Measurements from ENCODE around the gene DGKI. TPM values are rescaled to one million over a fixed set of nuclear protein-coding genes. Genes with fewer than 3 reads are reported as not detected.

DGKI gene
- total and polyA plus RNA-seq, 2 donors (not counting 1 experiment from before 2014, with no cell fraction given) = not detected

DNA sequence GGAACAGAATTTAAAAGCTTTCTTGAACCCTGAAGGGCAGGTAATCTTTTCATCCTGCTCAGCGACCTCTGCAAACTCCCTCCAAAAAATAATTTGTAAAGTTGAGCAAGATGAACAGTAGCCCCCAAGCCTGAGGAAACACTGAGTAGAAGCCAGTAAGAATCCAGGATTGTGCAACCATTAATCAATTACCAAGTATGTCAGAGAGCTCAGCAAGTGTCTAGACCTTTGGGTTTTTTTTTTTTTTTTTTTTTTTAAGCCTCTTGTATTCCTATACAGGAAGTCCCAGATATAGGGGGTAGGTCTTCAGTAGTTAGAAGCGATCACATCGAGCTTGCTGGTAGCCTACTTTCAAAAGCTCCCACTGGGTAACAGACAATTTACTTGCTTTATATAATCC lies 155.2 kb downstream of the DGKI start:
- intact Hi-C loops (cut with micrococcal nuclease) = no loop called here
- DNase-seq (no peak), ATAC-seq (ENCODE audit: low read depth) (no peak)
- H3K9me3 ChIP-seq (ENCODE audit: control extremely low read depth in 1 of 3, control insufficient read depth in 2 of 3, insufficient read depth in 1 of 3, low read length in 2 of 3) = no peaks in the 10 kb centered on the region
- no peak overlapping the region for H3K4me2 ChIP-seq (replicated peaks; ENCODE audit: low read depth, low read length, poor library complexity, severe bottlenecking)
- H3K4me3 ChIP-seq (ENCODE audit: control extremely low read depth in 1 of 5, extremely low read depth in 1 of 5, insufficient read depth in 1 of 5, low read depth in 2 of 5, low read length in 4 of 5) = no peak overlapping the region
- CTCF ChIA-PET = no interaction called here
- H3K4me1 Mint-ChIP-seq = no peaks in the 10 kb centered on the region
- no peak for TF ChIP-seq EZH2 (IDR thresholded peaks at IDR 0.05; ENCODE audit: borderline replicate concordance, insufficient read depth, low read depth, low read length, poor library complexity, severe bottlenecking)
- TF ChIP-seq, protein P1, sequence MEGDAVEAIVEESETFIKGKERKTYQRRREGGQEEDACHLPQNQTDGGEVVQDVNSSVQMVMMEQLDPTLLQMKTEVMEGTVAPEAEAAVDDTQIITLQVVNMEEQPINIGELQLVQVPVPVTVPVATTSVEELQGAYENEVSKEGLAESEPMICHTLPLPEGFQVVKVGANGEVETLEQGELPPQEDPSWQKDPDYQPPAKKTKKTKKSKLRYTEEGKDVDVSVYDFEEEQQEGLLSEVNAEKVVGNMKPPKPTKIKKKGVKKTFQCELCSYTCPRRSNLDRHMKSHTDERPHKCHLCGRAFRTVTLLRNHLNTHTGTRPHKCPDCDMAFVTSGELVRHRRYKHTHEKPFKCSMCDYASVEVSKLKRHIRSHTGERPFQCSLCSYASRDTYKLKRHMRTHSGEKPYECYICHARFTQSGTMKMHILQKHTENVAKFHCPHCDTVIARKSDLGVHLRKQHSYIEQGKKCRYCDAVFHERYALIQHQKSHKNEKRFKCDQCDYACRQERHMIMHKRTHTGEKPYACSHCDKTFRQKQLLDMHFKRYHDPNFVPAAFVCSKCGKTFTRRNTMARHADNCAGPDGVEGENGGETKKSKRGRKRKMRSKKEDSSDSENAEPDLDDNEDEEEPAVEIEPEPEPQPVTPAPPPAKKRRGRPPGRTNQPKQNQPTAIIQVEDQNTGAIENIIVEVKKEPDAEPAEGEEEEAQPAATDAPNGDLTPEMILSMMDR (IDR thresholded peaks at IDR 0.05) = no peak
- H3K27ac ChIP-seq (ENCODE audit: low read length in 2 of 2) = no peak overlapping the region
- H3K27me3 ChIP-seq (replicated peaks in 1 of 4; ENCODE audit: control extremely low read depth in 1 of 4, control insufficient read depth in 3 of 4, insufficient read depth in 4 of 4, low read length in 3 of 4) = peaks cover 0 to 4% (median 0%) of the 10 kb centered on the region in 4 experiments
- no peaks in the 10 kb centered on the region for H3K36me3 ChIP-seq (replicated peaks in 1 of 2; ENCODE audit: control extremely low read depth in 1 of 2, control insufficient read depth in 1 of 2, extremely low read depth in 1 of 2, insufficient read depth in 2 of 2, low read length in 1 of 2)
- H3K4me3 Mint-ChIP-seq = no peak overlapping the region
- H3K4me1 ChIP-seq (ENCODE audit: control insufficient read depth in 2 of 2, insufficient read depth in 2 of 2, low read length in 2 of 2) = no peaks in the 10 kb centered on the region
- POLR2A ChIA-PET = no interaction called here
- H3K9ac ChIP-seq (ENCODE audit: low read length) = no peak overlapping the region
- H3K27ac Mint-ChIP-seq = no peak overlapping the region
- peaks cover 7% of the 10 kb centered on the region for H3K27me3 Mint-ChIP-seq
- H4K20me1 ChIP-seq (ENCODE audit: control insufficient read depth, insufficient read depth, low read length, poor library complexity, severe bottlenecking) = no peaks in the 10 kb centered on the region
- no peaks in the 10 kb centered on the region for H3K79me2 ChIP-seq (ENCODE audit: control insufficient read depth, insufficient read depth, low read length)
- H3K9me3 Mint-ChIP-seq (ENCODE audit: insufficient read depth) = no peaks in the 10 kb centered on the region
- H2AFZ ChIP-seq (ENCODE audit: insufficient read depth, low read depth, low read length, poor library complexity, severe bottlenecking) = no peak overlapping the region
- no CpG with 5 or more reads among the region's 3 CpGs for WGBS (ENCODE audit: insufficient coverage)

DNA sequence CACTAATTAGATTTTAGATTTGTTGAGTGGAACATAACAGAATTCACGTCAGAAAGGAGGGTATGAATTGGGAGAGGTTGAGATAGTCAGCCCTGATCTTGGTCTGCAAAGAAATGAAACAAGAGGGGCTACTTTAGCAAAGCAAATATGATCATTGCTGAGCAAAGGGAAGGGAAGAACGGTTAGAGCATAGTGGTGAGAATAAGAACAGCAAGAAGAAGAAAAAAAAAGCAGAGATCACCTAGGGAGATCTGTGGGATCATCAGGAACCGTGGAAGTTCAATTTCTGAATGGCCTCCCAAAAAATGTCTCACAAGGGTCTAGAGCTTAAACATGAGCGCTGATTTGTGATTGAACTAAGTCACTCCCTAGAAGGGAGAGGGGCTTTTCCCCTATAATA lies 156.1 kb downstream of the DGKI start:
- no peak for ATAC-seq (ENCODE audit: low read depth)
- no peak overlapping the region for H3K4me2 ChIP-seq (replicated peaks; ENCODE audit: low read depth, low read length, poor library complexity, severe bottlenecking)
- no peak for DNase-seq
- H3K27ac Mint-ChIP-seq = no peak overlapping the region
- H3K36me3 ChIP-seq (replicated peaks in 1 of 2; ENCODE audit: control extremely low read depth in 1 of 2, control insufficient read depth in 1 of 2, extremely low read depth in 1 of 2, insufficient read depth in 2 of 2, low read length in 1 of 2) = no peaks in the 10 kb centered on the region
- TF ChIP-seq, protein P1 (IDR thresholded peaks at IDR 0.05) = no peak
- TF ChIP-seq EZH2 (IDR thresholded peaks at IDR 0.05; ENCODE audit: borderline replicate concordance, insufficient read depth, low read depth, low read length, poor library complexity, severe bottlenecking) = no peak
- H3K4me1 Mint-ChIP-seq = no peaks in the 10 kb centered on the region
- no peak overlapping the region for H3K9ac ChIP-seq (ENCODE audit: low read length)
- WGBS (ENCODE audit: insufficient coverage) = 66% methylated on average over 3 of the region's 4 CpGs
- no peaks in the 10 kb centered on the region for H3K4me1 ChIP-seq (ENCODE audit: control insufficient read depth in 2 of 2, insufficient read depth in 2 of 2, low read length in 2 of 2)
- H3K4me3 Mint-ChIP-seq = no peak overlapping the region
- no peak overlapping the region for H3K27ac ChIP-seq (ENCODE audit: low read length in 2 of 2)
- peaks cover 10% of the 10 kb centered on the region for H3K27me3 Mint-ChIP-seq
- no peaks in the 10 kb centered on the region for H3K79me2 ChIP-seq (ENCODE audit: control insufficient read depth, insufficient read depth, low read length)
- ChIA-PET POLR2A (no interaction called here), CTCF (no interaction called here)
- H3K27me3 ChIP-seq (replicated peaks in 1 of 4; ENCODE audit: control extremely low read depth in 1 of 4, control insufficient read depth in 3 of 4, insufficient read depth in 4 of 4, low read length in 3 of 4) = peaks cover 0 to 4% (median 0%) of the 10 kb centered on the region in 4 experiments
- H4K20me1 ChIP-seq (ENCODE audit: control insufficient read depth, insufficient read depth, low read length, poor library complexity, severe bottlenecking) = no peaks in the 10 kb centered on the region
- intact Hi-C loops (cut with micrococcal nuclease) = no loop called here
- H3K4me3 ChIP-seq (ENCODE audit: control extremely low read depth in 1 of 5, extremely low read depth in 1 of 5, insufficient read depth in 1 of 5, low read depth in 2 of 5, low read length in 4 of 5) = no peak overlapping the region
- no peaks in the 10 kb centered on the region for H3K9me3 Mint-ChIP-seq (ENCODE audit: insufficient read depth)
- H3K9me3 ChIP-seq (ENCODE audit: control extremely low read depth in 1 of 3, control insufficient read depth in 2 of 3, insufficient read depth in 1 of 3, low read length in 2 of 3) = no peaks in the 10 kb centered on the region
- no peak overlapping the region for H2AFZ ChIP-seq (ENCODE audit: insufficient read depth, low read depth, low read length, poor library complexity, severe bottlenecking)

Data from B cell (primary cell).